ENCODE data around the gene KAT6B.
"Not testable (repeated sequence)": the region's sequence is repeated elsewhere in the genome, so short reads cannot be mapped to it uniquely, and the experiment has no call there.

KAT6B gene

DNA sequence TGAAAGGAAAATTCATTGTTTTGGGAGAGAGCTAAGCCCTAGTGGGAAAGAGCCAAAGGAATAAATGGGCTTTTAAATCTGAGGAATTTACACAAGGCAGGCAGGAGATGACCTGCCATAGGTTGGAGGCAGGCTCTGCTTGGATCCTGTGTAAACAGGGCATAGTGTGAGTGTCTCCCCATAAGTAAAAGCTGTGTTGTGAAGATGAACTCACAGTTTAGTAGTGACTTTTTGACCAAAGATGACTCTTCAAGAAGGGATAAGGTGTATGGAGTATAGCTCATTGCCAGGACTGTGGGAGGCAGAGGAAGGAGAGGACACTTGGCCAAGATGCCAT, 63.2 kb downstream of the KAT6B start:
- no peak overlapping the region for H3K4me3 ChIP-seq (ENCODE audit: control insufficient read depth, low read depth, low read length)
- no peak for DNase-seq (ENCODE audit: low read depth)
- TF ChIP-seq, protein P1, sequence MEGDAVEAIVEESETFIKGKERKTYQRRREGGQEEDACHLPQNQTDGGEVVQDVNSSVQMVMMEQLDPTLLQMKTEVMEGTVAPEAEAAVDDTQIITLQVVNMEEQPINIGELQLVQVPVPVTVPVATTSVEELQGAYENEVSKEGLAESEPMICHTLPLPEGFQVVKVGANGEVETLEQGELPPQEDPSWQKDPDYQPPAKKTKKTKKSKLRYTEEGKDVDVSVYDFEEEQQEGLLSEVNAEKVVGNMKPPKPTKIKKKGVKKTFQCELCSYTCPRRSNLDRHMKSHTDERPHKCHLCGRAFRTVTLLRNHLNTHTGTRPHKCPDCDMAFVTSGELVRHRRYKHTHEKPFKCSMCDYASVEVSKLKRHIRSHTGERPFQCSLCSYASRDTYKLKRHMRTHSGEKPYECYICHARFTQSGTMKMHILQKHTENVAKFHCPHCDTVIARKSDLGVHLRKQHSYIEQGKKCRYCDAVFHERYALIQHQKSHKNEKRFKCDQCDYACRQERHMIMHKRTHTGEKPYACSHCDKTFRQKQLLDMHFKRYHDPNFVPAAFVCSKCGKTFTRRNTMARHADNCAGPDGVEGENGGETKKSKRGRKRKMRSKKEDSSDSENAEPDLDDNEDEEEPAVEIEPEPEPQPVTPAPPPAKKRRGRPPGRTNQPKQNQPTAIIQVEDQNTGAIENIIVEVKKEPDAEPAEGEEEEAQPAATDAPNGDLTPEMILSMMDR (IDR thresholded peaks at IDR 0.05; ENCODE audit: control insufficient read depth, insufficient read depth, low read depth, low read length, missing control alignments): no peak

DNA sequence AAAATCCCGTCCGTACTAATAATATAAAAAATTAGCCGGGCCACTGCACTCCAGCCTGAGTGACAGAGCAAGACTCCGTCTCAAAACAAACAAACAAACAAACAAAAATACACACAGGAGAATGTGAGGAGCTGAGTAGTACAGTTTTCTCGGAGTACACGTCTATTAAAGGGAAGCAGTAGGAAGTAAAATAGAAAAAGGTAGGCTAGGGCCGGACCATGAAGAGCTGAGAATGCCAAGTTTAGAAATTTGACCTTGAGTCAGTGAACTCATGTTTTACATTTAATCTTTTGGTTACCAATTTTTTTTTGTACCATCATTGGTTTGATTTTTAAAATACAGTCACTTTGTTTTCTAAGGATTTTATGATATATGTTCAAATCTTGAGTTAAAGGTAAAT, 64.1 kb downstream of the KAT6B start:
- TF ChIP-seq, protein P1 (IDR thresholded peaks at IDR 0.05; ENCODE audit: control insufficient read depth, insufficient read depth, low read depth, low read length, missing control alignments): no peak
- DNase-seq (ENCODE audit: low read depth): no peak
- H3K4me3 ChIP-seq (ENCODE audit: control insufficient read depth, low read depth, low read length): no peak overlapping the region

DNA sequence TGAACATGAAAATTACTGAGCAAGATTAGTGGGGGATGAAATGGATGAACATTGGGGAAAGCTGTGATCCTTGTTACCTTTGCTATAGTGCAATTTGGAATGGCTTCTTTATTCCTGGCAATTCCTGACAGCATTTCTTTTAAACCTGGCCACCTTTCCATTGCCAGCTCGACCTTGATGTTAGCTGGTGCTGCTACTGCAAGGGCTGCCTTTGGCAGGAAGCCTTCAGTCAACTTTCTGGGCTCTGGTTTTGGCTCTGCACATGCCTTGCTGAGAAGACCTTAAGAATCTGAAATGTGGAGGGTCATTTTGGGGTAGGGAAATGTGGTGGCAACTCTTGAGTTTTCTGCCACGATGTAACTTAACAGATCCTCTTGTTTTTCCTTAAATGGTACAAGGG, 64.7 kb downstream of the KAT6B start:
- DNase-seq (ENCODE audit: low read depth): no peak
- TF ChIP-seq, protein P1 (IDR thresholded peaks at IDR 0.05; ENCODE audit: control insufficient read depth, insufficient read depth, low read depth, low read length, missing control alignments): no peak
- no peak overlapping the region for H3K4me3 ChIP-seq (ENCODE audit: control insufficient read depth, low read depth, low read length)

DNA sequence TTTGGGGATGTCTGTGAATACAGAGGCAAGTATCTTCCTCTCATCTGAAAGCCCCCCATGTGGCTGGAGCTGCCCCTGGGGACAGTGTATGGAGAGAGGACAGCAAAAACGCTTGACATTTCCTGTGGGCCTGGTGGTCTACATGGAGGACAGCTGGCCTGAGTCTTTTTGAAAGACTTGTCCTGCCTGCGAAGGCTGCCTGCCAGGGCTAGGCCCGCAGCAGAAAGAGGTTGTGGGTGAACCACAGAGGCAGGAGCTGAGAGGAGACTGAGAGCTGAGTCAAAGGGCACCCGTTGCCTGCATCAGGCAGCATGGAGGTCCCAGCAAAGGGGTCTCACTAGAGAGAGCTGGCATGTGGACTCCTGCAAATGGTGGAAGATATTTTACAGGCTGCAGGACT, 66.4 kb downstream of the KAT6B start:
- H3K4me3 ChIP-seq (ENCODE audit: control insufficient read depth, low read depth, low read length): no peak overlapping the region
- DNase-seq (ENCODE audit: low read depth): no peak
- TF ChIP-seq, protein P1 (IDR thresholded peaks at IDR 0.05; ENCODE audit: control insufficient read depth, insufficient read depth, low read depth, low read length, missing control alignments): no peak

DNA sequence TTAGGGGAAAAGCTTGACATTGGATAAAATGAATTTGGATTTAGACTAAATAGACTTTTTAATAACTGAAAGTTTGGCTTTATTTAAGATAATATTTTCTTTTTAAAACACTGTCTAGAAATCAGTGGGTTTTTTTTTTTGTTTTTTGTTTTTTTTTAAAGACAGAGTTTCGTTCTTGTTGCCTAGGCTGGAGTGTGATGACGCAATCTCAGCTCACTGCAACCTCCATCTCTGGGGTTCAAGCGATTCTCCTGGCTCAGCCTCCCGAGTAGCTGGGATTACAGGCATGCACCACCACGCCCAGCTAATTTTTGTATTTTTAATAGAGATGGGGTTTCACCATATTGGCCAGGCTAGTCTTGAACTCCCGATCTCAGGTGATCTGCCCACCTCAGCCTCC, 66.9 kb downstream of the KAT6B start:
- not testable (repeated sequence) for DNase-seq (ENCODE audit: low read depth); H3K4me3 ChIP-seq (ENCODE audit: control insufficient read depth, low read depth, low read length)

DNA sequence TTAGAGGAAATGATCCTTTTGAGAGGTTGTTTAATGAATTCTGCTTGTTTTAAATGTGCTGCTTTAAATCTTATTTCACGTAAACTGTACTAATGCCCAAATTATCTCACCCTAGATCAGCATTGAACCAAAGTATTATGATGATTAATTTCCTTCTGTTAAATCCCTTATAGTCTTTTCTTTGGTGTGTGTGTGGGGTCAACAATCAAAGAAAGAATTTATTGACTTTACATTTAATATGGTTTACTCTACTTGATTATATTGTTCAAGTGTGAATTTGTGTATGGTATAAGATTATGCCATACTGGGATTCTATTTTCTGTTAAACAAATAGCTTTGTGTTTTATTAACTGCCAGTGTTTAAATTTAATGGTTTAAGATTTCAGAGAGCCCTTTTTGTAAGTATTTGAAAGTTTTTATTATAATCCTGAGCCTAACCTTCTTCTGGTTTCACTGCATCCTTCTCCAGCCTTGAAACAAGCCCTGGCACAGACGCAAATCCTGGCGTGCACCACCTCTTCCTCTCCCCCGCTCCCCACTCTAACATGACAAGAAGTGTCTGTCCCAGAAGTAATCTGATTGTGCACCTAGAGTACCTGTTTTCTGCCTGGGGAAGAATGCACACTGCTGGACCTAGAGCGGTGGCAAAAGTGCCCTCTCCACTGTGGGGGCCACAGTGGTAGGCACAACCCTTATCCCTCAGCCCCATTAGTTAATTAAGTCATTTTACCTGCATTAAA, 70.6 kb downstream of the KAT6B start:
- H3K4me3 ChIP-seq (ENCODE audit: control insufficient read depth, low read depth, low read length): no peak overlapping the region
- DNase-seq (ENCODE audit: low read depth): no peak
- TF ChIP-seq, protein P1 (IDR thresholded peaks at IDR 0.05; ENCODE audit: control insufficient read depth, insufficient read depth, low read depth, low read length, missing control alignments): no peak

DNA sequence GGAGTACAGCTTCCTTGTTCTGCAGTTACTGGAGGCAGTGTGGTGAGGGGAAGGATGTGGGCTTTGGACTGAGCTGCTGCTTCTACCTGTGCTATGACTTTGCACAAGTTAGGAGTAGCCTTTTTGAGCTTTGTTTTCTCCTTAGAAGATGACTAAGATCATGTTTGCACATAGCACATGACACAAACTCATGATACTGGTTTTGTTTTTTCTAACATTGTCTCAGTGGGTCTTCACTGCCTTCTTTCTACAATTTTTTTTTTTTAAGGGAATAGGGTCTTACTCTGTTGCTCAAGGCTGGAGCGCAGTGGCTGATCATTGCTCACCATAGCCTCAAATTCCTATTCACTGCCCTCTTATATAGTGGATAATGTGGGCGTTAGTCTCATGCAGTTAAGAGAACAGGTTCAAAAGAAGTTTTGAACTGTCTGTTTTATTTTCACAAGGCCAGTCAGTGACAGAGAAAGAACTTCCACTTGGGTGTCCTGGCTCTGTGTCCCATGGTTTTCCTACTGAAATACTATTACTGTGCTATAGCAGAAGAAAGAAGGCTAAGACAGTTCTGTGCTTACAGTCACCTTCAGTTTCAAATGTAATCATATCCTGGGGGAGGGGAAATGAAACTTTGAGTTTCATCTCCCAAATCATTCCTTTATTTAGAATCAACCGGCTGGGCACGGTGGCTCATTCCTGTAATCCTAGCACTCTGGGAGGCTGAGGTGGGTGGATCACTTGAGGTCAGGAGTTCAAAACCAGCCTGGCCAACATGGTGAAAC, 72.0 kb downstream of the KAT6B start:
- TF ChIP-seq, protein P1 (IDR thresholded peaks at IDR 0.05; ENCODE audit: control insufficient read depth, insufficient read depth, low read depth, low read length, missing control alignments): no peak
- no peak overlapping the region for H3K4me3 ChIP-seq (ENCODE audit: control insufficient read depth, low read depth, low read length)
- DNase-seq (ENCODE audit: low read depth): no peak
